ENCODE data around the gene TRPM4.
"Not testable (repeated sequence)": the region's sequence is repeated elsewhere in the genome, so short reads cannot be mapped to it uniquely, and the experiment has no call there.

DNA sequence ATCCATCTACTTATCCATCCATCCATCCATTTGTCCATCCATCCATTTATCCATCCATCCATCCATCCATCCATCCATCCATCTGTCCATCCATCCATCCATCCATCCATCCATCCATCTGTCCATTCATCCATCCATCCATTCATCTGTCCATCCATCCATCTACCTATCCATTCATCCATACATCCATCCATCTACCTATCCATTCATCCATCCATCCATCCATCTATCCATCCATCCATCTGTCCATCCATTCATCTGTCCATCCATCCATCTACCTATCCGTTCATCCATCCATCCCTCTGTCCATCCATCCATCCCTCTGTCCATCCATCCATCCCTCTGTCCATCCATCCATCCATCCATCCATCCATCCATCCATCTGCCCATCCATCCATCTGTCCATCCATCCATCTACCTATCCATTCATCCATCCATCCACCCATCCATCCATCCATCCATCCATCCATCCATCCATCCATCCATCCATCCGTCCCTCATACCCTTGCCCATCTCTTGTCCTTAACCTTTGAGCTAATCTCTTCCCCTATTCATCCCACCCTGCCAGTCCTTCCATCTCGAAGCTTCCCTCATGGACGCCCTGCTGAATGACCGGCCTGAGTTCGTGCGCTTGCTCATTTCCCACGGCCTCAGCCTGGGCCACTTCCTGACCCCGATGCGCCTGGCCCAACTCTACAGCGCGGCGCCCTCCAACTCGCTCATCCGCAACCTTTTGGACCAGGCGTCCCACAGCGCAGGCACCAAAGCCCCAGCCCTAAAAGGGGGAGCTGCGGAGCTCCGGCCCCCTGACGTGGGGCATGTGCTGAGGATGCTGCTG lies 24.6 kb downstream of the TRPM4 start:
- not testable (repeated sequence) for TF ChIP-seq ZNF274 (IDR thresholded peaks at IDR 0.05; ENCODE audit: low read length); ZNF274 (tag by site-specific recombination; IDR thresholded peaks at IDR 0.05; ENCODE audit: borderline replicate concordance); ZNF10 (tag by site-specific recombination; IDR thresholded peaks at IDR 0.05); ZNF350 (tag by site-specific recombination; IDR thresholded peaks at IDR 0.05); ZIC2 (tag by site-specific recombination; IDR thresholded peaks at IDR 0.05); ZNF473 (tag by site-specific recombination; IDR thresholded peaks at IDR 0.05); ZNF501 (tag by site-specific recombination; IDR thresholded peaks at IDR 0.05); REPIN1 (tag by site-specific recombination; IDR thresholded peaks at IDR 0.05; ENCODE audit: low read depth); YY2 (tag by site-specific recombination; IDR thresholded peaks at IDR 0.05)
- TF ChIP-seq, protein P1, sequence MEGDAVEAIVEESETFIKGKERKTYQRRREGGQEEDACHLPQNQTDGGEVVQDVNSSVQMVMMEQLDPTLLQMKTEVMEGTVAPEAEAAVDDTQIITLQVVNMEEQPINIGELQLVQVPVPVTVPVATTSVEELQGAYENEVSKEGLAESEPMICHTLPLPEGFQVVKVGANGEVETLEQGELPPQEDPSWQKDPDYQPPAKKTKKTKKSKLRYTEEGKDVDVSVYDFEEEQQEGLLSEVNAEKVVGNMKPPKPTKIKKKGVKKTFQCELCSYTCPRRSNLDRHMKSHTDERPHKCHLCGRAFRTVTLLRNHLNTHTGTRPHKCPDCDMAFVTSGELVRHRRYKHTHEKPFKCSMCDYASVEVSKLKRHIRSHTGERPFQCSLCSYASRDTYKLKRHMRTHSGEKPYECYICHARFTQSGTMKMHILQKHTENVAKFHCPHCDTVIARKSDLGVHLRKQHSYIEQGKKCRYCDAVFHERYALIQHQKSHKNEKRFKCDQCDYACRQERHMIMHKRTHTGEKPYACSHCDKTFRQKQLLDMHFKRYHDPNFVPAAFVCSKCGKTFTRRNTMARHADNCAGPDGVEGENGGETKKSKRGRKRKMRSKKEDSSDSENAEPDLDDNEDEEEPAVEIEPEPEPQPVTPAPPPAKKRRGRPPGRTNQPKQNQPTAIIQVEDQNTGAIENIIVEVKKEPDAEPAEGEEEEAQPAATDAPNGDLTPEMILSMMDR (tag by site-specific recombination; IDR thresholded peaks at IDR 0.05): not testable (repeated sequence)
- TF ChIP-seq, protein P2, sequence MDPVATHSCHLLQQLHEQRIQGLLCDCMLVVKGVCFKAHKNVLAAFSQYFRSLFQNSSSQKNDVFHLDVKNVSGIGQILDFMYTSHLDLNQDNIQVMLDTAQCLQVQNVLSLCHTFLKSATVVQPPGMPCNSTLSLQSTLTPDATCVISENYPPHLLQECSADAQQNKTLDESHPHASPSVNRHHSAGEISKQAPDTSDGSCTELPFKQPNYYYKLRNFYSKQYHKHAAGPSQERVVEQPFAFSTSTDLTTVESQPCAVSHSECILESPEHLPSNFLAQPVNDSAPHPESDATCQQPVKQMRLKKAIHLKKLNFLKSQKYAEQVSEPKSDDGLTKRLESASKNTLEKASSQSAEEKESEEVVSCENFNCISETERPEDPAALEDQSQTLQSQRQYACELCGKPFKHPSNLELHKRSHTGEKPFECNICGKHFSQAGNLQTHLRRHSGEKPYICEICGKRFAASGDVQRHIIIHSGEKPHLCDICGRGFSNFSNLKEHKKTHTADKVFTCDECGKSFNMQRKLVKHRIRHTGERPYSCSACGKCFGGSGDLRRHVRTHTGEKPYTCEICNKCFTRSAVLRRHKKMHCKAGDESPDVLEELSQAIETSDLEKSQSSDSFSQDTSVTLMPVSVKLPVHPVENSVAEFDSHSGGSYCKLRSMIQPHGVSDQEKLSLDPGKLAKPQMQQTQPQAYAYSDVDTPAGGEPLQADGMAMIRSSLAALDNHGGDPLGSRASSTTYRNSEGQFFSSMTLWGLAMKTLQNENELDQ (tag by site-specific recombination; IDR thresholded peaks at IDR 0.05; ENCODE audit: low read depth): not testable (repeated sequence)
- TF ChIP-seq, protein P3, sequence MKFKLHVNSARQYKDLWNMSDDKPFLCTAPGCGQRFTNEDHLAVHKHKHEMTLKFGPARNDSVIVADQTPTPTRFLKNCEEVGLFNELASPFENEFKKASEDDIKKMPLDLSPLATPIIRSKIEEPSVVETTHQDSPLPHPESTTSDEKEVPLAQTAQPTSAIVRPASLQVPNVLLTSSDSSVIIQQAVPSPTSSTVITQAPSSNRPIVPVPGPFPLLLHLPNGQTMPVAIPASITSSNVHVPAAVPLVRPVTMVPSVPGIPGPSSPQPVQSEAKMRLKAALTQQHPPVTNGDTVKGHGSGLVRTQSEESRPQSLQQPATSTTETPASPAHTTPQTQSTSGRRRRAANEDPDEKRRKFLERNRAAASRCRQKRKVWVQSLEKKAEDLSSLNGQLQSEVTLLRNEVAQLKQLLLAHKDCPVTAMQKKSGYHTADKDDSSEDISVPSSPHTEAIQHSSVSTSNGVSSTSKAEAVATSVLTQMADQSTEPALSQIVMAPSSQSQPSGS (tag by site-specific recombination; IDR thresholded peaks at IDR 0.05; ENCODE audit: low read depth): not testable (repeated sequence)
- TF ChIP-seq, protein P4, sequence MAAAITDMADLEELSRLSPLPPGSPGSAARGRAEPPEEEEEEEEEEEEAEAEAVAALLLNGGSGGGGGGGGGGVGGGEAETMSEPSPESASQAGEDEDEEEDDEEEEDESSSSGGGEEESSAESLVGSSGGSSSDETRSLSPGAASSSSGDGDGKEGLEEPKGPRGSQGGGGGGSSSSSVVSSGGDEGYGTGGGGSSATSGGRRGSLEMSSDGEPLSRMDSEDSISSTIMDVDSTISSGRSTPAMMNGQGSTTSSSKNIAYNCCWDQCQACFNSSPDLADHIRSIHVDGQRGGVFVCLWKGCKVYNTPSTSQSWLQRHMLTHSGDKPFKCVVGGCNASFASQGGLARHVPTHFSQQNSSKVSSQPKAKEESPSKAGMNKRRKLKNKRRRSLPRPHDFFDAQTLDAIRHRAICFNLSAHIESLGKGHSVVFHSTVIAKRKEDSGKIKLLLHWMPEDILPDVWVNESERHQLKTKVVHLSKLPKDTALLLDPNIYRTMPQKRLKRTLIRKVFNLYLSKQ (tag by site-specific recombination; IDR thresholded peaks at IDR 0.05; ENCODE audit: borderline replicate concordance): not testable (repeated sequence)

Measured in HEK293 (cell line).